Measurements from ENCODE around the gene ZNF536. TPM values are rescaled to one million over a fixed set of nuclear protein-coding genes. Genes with fewer than 3 reads are reported as not detected.
"Not testable (repeated sequence)": the region's sequence is repeated elsewhere in the genome, so short reads cannot be mapped to it uniquely, and the experiment has no call there.

ZNF536 gene
- total RNA-seq, 1 donor from 2014 or later = 24.9 TPM

GRCh38 chr19:30444253-30444671 lies 72.1 kb downstream of the ZNF536 start:
- H3K27me3 Mint-ChIP-seq (ENCODE audit: unreplicated experiment) = no peaks in the 10 kb centered on the region

DNA sequence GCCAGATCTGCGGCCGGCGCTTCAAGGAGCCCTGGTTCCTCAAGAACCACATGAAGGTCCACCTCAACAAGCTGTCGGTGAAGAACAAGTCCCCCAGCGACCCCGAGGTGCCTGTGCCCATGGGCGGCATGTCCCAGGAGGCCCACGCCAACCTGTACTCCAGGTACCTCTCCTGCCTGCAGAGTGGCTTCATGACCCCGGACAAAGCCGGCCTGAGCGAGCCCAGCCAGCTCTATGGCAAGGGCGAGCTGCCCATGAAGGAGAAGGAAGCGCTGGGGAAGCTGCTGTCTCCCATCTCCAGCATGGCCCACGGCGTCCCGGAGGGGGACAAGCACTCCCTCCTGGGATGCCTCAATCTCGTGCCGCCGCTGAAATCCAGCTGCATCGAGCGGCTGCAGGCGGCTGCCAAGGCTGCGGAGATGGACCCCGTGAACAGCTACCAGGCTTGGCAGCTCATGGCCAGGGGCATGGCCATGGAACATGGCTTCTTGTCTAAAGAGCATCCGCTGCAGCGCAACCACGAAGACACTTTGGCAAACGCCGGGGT lies 72.6 kb downstream of the ZNF536 start:
- no peak for DNase-seq
- H3K4me3 Mint-ChIP-seq (ENCODE audit: unreplicated experiment) = no peak overlapping the region
- peaks cover 7% of the 10 kb centered on the region for H3K9me3 Mint-ChIP-seq (ENCODE audit: unreplicated experiment)
- H3K27ac Mint-ChIP-seq (ENCODE audit: unreplicated experiment) = no peak overlapping the region
- TF ChIP-seq, protein P1, sequence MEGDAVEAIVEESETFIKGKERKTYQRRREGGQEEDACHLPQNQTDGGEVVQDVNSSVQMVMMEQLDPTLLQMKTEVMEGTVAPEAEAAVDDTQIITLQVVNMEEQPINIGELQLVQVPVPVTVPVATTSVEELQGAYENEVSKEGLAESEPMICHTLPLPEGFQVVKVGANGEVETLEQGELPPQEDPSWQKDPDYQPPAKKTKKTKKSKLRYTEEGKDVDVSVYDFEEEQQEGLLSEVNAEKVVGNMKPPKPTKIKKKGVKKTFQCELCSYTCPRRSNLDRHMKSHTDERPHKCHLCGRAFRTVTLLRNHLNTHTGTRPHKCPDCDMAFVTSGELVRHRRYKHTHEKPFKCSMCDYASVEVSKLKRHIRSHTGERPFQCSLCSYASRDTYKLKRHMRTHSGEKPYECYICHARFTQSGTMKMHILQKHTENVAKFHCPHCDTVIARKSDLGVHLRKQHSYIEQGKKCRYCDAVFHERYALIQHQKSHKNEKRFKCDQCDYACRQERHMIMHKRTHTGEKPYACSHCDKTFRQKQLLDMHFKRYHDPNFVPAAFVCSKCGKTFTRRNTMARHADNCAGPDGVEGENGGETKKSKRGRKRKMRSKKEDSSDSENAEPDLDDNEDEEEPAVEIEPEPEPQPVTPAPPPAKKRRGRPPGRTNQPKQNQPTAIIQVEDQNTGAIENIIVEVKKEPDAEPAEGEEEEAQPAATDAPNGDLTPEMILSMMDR (IDR thresholded peaks at IDR 0.05; ENCODE audit: partially characterized antibody, unreplicated experiment) = no peak
- H3K36me3 Mint-ChIP-seq (ENCODE audit: unreplicated experiment) = peaks cover 15% of the 10 kb centered on the region
- no peaks in the 10 kb centered on the region for H3K27me3 Mint-ChIP-seq (ENCODE audit: unreplicated experiment)
- H3K4me1 Mint-ChIP-seq (ENCODE audit: low read depth, unreplicated experiment) = peaks cover 35% of the 10 kb centered on the region

More at GRCh38 chr19:30444253-30444671, 72.1 kb downstream of the ZNF536 start:
- Mint-ChIP-seq H3K27ac (ENCODE audit: unreplicated experiment) (no peak overlapping the region), H3K4me1 (ENCODE audit: low read depth, unreplicated experiment) (peaks cover 30% of the 10 kb centered on the region), H3K36me3 (ENCODE audit: unreplicated experiment) (peaks cover 15% of the 10 kb centered on the region), H3K4me3 (ENCODE audit: unreplicated experiment) (no peak overlapping the region), H3K9me3 (ENCODE audit: unreplicated experiment) (peaks cover 7% of the 10 kb centered on the region)
- TF ChIP-seq, protein P1 (IDR thresholded peaks at IDR 0.05; ENCODE audit: partially characterized antibody, unreplicated experiment) = no peak
- no peak for DNase-seq

- Mint-ChIP-seq H3K4me1 (ENCODE audit: low read depth, unreplicated experiment) (peaks cover 38% of the 10 kb centered on the region), H3K36me3 (ENCODE audit: unreplicated experiment) (peaks cover 15% of the 10 kb centered on the region), H3K4me3 (ENCODE audit: unreplicated experiment) (no peak overlapping the region), H3K27me3 (ENCODE audit: unreplicated experiment) (no peaks in the 10 kb centered on the region), H3K27ac (ENCODE audit: unreplicated experiment) (no peak overlapping the region), H3K9me3 (ENCODE audit: unreplicated experiment) (peaks cover 10% of the 10 kb centered on the region)
- DNase-seq = no peak
- TF ChIP-seq, protein P1 (IDR thresholded peaks at IDR 0.05; ENCODE audit: partially characterized antibody, unreplicated experiment) = no peak
Observed at GRCh38 chr19:30445385-30445784, 73.2 kb downstream of the ZNF536 start.

- H3K9me3 Mint-ChIP-seq (ENCODE audit: unreplicated experiment); H3K27me3 Mint-ChIP-seq (ENCODE audit: unreplicated experiment); H3K4me3 Mint-ChIP-seq (ENCODE audit: unreplicated experiment); DNase-seq: not testable (repeated sequence)
- peaks cover 38% of the 10 kb centered on the region for H3K4me1 Mint-ChIP-seq (ENCODE audit: low read depth, unreplicated experiment)
- peak overlapping the region; percentile 46 for H3K27ac Mint-ChIP-seq (ENCODE audit: unreplicated experiment)
- H3K36me3 Mint-ChIP-seq (ENCODE audit: unreplicated experiment) = peaks cover 13% of the 10 kb centered on the region
Observed at GRCh38 chr19:30446120-30446519, 73.9 kb downstream of the ZNF536 start.

GRCh38 chr19:30446850-30447552 lies 74.8 kb downstream of the ZNF536 start:
- Mint-ChIP-seq H3K4me3 (ENCODE audit: unreplicated experiment) (no peak overlapping the region), H3K9me3 (ENCODE audit: unreplicated experiment) (peaks cover 8% of the 10 kb centered on the region), H3K4me1 (ENCODE audit: low read depth, unreplicated experiment) (peaks cover 33% of the 10 kb centered on the region), H3K36me3 (ENCODE audit: unreplicated experiment) (peaks cover 5% of the 10 kb centered on the region), H3K27me3 (ENCODE audit: unreplicated experiment) (peaks cover 3% of the 10 kb centered on the region), H3K27ac (ENCODE audit: unreplicated experiment) (no peak overlapping the region)
- no peak for DNase-seq
- TF ChIP-seq, protein P1 (IDR thresholded peaks at IDR 0.05; ENCODE audit: partially characterized antibody, unreplicated experiment) = no peak
